NCI-H2171 (cell line): ENCODE data around the gene CYP27A1.
A peak's percentile ranks its signal among the peaks of the same experiment; 100 is the strongest.

ENCODE experiments used
- DNase-seq: peaks from one replicate; lab custom pipeline; 2025; lab: John Stamatoyannopoulos, UW

The CYP27A1 gene

GRCh38 chr2:218812096-218812815, 30.3 kb downstream of the CYP27A1 start:
- DNase-seq: no peak

GRCh38 chr2:218812861-218813260, 30.9 kb downstream of the CYP27A1 start:
- DNase-seq: no peak

- DNase-seq: no peak
Measured at GRCh38 chr2:218813771-218814460, 32.0 kb downstream of the CYP27A1 start.

GRCh38 chr2:218814540-218815243, 32.7 kb downstream of the CYP27A1 start:
- no peak for DNase-seq

- no peak for DNase-seq
Measured at GRCh38 chr2:218815244-218815637, 33.3 kb downstream of the CYP27A1 start.

GRCh38 chr2:218815649-218816048, 33.7 kb downstream of the CYP27A1 start:
- no peak for DNase-seq

GRCh38 chr2:218816561-218817011, 34.6 kb downstream of the CYP27A1 start:
- DNase-seq: no peak

GRCh38 chr2:218819093-218819492, 37.1 kb downstream of the CYP27A1 start:
- DNase-seq: no peak

- DNase-seq: no peak
Measured at GRCh38 chr2:218820746-218821369, 38.9 kb downstream of the CYP27A1 start.

- DNase-seq: no peak
Measured at GRCh38 chr2:218821605-218822211, 39.8 kb downstream of the CYP27A1 start.

- DNase-seq: peak; percentile 6
Measured at GRCh38 chr2:218822622-218823021, 40.7 kb downstream of the CYP27A1 start.

GRCh38 chr2:218823196-218823855, 41.4 kb downstream of the CYP27A1 start:
- DNase-seq: no peak

- DNase-seq: no peak
Measured at GRCh38 chr2:218824004-218824403, 42.1 kb downstream of the CYP27A1 start.

- DNase-seq: no peak
Measured at GRCh38 chr2:218826791-218827190, 44.8 kb downstream of the CYP27A1 start.

GRCh38 chr2:218827701-218828476, 45.9 kb downstream of the CYP27A1 start:
- no peak for DNase-seq

GRCh38 chr2:218828477-218828778, 46.5 kb downstream of the CYP27A1 start:
- no peak for DNase-seq

GRCh38 chr2:218829868-218830451, 48.0 kb downstream of the CYP27A1 start:
- DNase-seq: no peak

GRCh38 chr2:218830526-218831306, 48.8 kb downstream of the CYP27A1 start:
- no peak for DNase-seq

GRCh38 chr2:218831378-218831990, 49.5 kb downstream of the CYP27A1 start, which contains the start of gene PRKAG3:
Gene PRKAG3 (minus strand): TSS chr2:218831803.
- DNase-seq: no peak
